Right hindlimb (tissue), 1 donor: ENCODE measurements around the gene C10orf67.
"Not testable (repeated sequence)": the region's sequence is repeated elsewhere in the genome, so short reads cannot be mapped to it uniquely, and the experiment has no call there.

ENCODE experiments used
- DNase-seq: peaks from one replicate; pipeline ENCODE4 v3.0.0-alpha.2; 2018

C10orf67 gene

DNA sequence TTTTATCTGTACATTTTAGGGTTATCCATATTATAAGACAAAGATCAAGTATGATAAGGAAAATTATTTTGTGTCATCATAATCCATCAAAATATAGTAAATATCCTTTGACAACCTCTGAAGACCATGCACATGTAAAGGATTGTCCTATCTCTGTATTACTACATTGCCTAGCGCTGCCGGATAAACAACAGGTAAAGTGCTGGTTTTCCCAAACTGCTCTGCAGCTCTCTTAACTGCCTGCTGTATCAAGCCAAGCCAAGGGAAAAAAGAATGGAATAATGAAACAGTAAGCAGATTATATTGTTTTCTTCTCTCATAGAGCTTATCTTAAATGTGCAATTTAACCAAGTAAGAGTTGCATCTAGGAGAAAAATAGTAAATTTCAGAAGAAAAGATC, 81.7 kb downstream of the C10orf67 start:
- no peak for DNase-seq

DNA sequence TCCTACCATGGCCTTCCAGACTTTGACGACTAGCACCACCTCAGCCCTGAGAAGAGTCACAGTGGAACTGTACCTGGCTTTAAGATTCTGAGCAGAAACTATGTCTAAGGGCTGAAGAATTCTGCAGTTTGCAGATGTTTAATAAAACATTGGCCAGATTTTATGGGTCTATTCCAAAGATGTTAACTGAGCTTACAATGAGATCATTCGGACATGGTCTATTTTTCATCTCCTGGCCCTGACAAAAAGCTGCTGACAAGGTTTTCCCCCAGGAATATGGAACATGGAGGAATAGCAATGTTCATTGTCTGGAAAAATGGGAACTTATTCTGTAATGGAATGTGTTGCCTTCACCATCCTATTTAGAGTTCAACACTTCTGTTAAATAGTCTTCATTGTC, 86.1 kb downstream of the C10orf67 start:
- no peak for DNase-seq

GRCh38 chr10:23253780-23254179, 90.8 kb downstream of the C10orf67 start:
- DNase-seq: no peak

DNA sequence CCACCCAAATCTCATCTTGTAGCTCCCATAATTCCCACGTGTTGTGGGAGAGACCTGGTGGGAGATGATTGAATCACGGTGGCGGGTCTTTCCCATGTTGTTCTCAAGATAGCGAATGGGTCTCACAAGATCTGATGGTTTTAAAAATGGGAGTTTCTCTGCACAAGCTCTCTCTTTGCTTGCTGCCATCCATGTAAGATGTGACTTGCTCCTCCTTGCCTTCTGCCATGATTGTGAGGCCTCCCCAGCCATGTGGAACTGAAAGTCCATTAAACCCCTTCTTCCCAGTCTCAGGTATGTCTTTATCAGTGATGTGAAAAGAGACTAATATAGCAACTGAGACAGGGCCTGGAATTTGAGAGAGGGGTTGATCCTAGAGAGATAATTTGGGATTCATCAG, 91.7 kb downstream of the C10orf67 start:
- DNase-seq: not testable (repeated sequence)

DNA sequence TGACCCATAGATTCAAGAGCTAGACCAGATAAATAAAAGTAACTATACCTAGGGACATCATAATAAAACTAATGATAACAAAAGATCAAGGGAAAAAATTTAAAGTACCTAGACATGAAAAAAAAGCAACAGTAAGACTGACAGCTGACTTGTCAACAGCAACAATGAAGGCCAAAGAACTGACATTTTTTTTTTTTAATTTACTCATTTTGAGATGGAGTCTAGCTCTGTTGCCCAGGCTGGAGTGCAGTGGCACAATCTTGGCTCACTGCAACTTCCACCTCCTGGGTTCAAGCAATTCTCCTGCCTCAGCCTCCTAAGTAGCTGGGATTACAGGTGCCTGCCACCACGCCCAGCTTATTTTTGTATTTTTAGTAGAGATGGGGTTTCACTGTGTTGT, 102.8 kb downstream of the C10orf67 start:
- DNase-seq: not testable (repeated sequence)

DNA sequence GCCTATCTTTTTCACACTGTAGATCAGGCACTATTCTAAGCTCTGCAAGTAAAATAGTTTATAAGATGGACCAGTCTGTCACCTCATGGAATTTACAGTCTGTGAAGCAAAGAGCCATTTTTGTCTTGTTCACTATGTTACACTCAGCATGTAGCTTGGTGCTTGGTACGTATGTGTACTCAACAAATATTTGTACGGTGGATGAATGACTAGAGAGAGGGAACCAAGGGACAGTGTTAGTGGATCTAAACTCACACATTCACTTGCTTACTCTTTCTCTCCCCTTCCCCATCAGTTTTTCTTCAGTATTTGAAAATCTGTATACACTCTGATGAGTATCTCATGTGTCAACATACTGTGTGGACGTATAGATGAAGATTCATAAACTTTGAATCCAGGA, 106.6 kb downstream of the C10orf67 start:
- no peak for DNase-seq

DNA sequence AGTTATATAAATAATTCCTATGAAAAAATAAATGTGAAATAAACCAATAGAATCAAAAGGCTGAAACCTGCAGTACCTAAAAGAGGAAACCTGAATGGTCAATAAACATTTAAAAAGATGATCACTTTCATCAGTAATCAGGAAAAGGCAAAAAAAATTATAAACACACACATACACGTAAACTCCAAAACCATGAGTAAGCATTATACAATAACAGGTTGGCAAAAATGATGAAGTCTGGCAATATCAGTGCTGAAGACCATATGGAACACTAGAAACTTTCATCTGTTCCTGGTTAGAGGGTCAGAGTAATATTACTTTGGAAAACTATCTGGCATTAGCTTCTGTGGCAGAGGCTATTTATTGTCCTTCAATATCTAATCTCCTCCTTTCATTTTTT, 114.0 kb downstream of the C10orf67 start:
- no peak for DNase-seq

DNA sequence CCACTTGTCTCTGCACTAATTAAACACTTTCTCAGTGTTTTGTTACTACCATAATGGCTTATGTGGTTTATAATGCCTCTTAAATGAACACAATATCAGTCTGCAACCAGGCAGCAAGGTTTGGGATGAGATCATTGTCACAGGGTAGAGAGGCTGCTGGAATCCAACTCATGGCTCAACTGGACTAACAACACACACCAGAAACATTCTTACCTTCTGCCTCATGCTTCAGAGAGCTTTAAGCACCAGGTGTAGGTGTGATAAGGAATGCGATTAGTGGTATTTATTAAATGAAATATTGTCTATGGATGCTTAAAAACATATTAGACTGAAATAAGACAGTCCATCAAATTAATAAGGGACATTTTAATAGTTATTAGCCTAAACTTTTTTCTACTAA, 127.1 kb downstream of the C10orf67 start:
- no peak for DNase-seq

DNA sequence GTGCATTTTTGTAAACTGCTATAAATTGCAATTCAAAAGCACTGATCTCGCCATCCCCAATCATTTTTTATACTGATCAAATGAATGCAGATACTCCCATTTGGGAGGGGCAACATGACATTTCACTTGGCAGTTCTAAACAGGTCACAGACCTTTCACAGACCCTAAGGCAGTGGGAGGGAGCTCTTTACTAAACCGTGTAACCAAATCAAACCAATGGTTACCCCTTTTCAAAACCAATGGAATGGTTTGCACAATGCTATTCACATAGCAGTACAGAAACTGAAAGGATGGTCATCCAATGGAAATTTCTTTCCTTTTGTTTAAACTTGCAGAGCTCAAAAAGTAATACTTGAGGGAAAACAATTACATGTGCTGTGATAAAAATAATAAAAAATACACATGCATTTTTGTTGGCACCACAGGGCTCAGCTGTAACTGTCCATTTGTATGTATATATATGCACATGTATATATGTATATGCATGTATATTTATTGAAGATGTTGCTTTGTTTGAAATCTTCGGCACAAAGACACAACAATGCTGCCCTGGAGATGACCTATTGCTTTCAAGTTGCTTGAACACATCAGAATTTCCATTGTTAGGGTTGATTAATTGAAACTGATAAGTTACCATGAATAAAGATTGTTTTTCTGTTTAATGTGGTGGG, 138.5 kb downstream of the C10orf67 start:
- DNase-seq: no peak

DNA sequence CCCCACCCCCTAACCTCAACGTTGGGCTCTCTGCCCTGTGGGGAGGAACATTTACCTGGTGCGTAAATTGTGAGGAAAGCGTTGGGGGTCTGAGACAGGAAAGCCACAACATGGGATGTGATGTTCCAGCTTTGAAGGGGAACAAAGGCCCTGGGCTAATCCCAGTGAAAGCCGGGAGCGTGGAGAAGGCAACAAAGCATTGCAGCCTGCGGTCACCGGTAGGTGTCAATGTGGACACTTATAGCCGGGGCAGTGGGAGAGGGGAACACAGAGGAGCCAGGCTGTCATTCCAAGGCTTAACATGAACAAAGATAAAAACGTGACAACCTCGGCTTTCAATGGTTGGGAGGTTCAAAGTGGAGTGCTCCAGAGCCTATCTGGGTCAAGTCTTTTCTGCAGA, 139.8 kb downstream of the C10orf67 start:
- no peak for DNase-seq

- DNase-seq: no peak
Measured at GRCh38 chr10:23203369-23204325, 140.9 kb downstream of the C10orf67 start.

DNA sequence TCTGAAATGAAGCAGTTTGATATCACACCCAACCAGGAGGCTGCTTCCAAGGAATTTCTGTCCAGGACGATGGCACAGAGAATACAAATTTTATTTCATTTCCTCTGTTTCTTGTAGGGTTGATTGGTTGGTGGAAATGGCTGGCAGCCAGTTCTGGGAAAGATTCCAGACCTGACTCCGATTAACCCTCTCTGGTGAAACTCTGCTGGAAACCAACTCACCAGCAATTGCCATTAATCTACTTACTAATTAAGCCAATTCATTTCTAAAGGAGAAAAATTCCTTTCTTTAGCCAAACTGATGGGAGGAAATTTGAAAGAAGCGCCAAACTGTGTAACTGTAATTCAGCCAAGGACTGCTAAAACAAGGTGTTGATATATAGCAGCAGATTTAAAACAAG, 141.8 kb downstream of the C10orf67 start:
- DNase-seq: no peak

DNA sequence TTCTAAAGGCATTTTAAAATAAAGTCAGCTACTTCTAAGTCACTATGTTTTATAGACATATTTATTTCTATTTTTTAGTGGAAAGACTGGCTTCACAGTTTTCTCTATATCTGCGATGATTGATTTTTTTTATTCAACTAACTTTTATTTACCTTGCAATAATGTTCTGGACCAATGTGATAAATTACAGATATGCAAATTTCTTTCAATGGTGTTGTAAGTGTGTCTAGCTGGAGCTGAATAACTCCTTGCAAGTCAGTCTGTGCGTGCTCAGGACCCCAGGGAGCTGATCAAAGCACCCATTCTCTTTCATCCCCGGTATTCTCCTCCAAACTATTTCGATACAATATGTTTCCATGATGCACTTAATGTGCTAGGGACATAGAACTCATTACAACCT, 142.8 kb downstream of the C10orf67 start:
- DNase-seq: no peak

- DNase-seq: no peak
Measured at GRCh38 chr10:23200997-23201652, 143.5 kb downstream of the C10orf67 start.

- DNase-seq: no peak
Measured at GRCh38 chr10:23200586-23200985, 144.0 kb downstream of the C10orf67 start.

DNA sequence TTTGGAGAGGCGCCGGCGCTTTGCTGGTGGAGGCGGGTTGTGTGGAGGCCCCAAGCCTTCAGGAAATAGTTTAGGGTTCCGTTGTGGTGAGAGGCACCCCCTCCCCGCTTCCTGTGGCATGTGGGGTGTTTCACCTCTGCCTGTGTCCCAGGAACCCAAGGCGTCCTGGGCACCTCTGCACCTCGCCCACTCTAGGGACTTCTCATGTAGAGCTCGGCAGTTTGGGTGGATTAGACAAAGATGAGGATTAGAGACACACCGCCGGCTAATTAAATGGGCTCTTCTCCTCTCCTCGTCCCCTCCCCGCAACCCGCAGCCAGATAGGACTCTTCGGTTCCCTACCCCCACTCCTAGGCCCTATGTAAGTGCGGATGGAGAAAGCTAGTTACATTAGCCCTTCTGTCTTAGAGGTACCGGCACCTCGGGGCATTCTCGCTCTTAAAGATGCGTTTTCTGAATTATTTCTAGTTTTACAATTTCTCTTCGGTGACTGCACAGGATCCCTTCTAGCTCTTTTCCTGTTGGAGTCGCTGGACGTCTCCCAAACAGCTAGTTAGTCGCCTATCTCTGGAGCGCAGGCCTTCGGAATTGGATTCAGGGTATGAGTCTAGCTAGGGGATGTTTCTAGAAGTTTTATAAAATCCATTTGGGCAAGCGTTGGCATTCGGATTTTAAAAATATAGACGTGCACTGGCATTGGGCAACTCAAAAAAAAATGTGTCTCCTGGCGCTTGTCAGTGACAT, 144.7 kb downstream of the C10orf67 start:
- no peak for DNase-seq

DNA sequence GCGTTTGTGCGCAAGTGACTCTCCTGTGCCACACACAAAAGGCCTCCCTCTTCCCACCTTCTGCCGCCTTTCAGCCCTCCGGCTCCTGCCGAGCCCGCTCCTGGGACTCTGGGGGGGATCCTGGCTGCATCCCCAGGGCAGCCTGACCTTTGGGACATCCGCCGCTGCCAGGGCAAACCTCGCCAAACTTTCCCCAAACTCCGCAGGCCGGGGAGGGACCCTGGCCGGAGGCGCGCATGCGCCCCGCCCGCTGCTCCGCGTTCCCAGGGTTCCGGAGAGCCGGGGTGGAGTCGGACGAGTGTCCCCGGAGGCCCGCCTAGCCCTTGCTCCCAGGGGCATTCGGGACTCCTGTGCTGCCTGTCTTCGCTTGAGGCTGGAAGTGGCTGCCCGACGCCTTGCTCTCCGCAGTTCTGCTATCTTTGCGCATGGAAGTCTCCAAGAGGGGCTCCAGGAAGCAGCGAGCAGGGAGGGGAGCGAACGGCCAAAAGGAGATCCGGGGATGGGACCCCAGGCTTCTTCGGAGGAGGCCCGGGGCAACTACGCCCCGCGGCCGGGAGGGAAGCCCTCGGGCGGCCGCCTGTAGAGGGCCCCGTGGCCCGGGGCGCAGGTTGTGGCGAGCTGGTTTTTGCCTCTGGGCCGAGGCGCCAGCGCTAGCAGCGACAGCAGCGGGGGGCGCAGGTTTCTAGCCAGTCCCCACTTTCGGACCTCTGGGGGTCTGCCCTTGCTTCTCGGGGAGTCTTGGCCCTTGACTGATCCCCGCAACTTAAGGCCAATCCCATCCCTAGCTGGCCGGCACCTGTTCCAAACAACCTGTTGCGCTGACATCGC, 145.4 kb downstream of the C10orf67 start:
- DNase-seq: no peak

DNA sequence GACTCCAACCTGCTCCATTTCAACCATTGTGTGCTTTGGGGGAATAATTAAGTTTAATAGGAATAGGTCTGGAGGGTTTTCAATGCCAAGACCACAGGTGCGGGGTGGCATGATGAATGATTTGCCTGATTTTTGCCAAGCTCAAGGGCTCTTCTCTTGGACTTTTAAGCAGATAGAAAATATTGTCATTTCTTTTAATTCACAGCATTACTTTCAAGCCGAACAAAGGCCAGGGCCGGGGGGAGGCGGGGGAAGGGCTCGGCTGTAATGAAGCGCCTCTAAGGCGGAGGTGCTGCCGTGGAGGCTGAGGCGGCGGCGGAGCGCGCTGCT, 146.0 kb downstream of the C10orf67 start:
- no peak for DNase-seq

GRCh38 chr10:23197416-23197861, 147.2 kb downstream of the C10orf67 start:
- DNase-seq: no peak

DNA sequence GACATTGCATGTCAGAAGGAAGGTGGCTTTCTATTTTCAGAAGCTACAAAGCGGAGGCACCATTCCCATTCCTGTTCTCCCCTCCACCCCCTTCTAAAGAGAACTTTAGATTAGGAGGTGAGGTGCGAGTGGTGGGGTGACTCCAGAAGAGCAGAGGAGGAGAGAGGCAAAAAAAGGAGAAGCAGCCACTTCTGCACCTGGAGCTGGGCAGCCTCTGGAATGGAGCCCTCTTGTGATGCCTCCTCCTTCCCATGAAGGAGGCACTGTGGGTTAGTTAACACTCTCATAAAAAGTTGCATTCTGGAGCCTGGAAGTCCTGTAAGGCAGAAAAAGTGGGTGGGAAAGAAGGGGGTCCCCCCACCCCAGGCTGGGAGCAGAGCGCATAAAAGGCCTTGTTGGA, 147.7 kb downstream of the C10orf67 start:
- DNase-seq: no peak

- DNase-seq: no peak
Measured at GRCh38 chr10:23195846-23196600, 148.6 kb downstream of the C10orf67 start.
